HG02973 (cell line): Measurements from ENCODE around the gene NDRG3.

Source experiments
- ATAC-seq: cut with Tn5 transposase; IDR thresholded peaks from one replicate; pipeline ENCODE4 v1.9.1; 2021; ENCODE audit warnings: moderate library complexity; ENCODE audit not compliant: unreplicated experiment

Gene NDRG3

DNA sequence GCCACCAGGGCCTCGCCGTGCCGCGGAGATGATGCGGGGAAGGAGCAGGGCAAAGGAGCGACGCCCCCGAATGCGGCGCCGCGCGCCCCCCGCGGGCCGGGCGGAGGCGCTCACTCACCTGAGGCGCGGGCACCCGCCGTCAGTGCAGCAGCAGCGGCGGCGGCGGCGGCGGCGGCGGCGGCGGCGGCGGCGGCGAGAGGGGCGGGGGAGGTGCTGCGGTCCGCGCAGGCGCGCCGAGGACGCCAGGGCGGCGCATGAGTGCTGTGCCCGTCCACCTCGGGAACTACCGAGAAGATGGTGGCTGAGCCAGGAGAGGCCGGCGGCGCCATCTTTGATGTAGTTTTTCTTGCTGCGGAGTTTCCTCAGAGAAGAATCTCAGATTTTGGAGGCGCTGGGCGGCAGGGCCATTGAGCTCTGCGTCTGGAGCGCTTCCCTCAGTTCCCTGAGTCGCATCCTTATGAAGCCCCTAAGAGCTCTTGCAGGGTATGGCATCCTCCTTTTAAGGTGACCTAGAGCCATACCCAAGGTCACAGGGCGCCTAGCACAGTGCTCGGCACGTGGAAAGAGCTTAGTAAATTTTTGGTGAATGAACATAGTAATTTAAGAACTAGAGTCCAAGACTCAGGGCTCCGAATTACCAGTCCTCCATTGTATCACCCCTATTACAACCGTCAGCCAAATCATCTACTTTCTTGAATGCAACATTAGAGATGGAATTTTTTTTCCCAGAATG is at the start of gene NDRG3:
Gene NDRG3, minus strand, starts transcription at position 164 of the 733 bp plus-strand sequence. CDS start 24,355 bp downstream, outside the sequence.
- peak; percentile 88 for ATAC-seq

DNA sequence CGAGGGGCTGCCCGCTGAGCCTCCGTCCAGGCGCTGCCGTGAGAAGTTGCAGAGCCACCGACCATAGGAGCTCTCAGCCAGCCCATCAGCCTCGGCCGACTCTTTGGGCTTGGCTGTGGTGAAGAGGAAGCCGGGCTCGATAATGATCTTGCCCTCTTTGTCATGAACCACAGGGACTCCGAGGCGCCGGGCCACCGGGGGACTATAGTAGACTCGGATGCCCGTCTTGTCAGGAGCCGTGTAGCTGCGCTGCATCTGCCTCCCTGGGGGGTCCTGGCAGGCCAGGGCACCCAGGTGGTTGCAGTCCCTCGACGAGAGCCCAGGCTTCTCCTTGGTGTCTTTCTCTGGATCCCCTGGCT is 48.2 kb upstream of the NDRG3 start:
- ATAC-seq: no peak

- no peak for ATAC-seq
Measured at GRCh38 chr20:36793294-36794115, 47.6 kb upstream of the NDRG3 start.

DNA sequence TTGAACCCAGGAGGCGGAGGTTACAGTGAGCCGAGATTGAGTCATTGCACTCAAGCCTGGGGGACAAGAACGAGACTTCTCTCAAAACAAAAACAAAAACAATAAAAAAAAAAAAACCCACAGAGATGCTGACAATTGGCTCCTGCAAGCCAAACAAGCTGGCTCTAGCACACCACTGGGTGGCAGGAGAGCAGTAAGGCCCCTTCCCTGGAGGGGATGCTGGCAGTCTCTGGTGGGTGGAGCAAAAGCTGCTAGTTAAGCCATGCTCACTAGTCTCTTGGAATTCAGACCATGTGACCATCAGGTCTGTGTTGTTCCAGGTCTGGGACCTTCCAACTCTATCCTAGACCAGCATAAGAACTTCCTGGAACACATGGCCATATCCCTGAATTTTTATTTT is 46.5 kb upstream of the NDRG3 start:
- no peak for ATAC-seq

DNA sequence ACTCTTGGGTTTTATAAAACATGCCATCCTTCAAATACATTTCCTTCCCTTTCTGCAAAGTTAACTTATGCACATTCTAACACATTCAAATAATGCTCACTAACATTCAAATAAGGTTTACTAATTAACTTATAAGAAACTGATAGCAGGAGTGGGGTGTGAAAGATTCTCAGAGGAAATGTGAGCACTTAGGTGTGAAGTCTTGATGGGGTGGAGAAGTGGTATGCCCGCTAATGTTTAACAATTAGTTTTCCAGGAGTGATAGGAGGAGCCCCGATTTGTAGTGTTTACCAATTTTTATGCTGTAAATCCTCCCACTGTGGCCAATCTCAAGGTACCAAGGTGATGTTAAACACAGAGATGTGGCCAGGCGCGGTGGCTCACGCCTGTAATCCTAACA is 46.0 kb upstream of the NDRG3 start:
- ATAC-seq: no peak

- no peak for ATAC-seq
Measured at GRCh38 chr20:36786663-36787062, 40.8 kb upstream of the NDRG3 start.

DNA sequence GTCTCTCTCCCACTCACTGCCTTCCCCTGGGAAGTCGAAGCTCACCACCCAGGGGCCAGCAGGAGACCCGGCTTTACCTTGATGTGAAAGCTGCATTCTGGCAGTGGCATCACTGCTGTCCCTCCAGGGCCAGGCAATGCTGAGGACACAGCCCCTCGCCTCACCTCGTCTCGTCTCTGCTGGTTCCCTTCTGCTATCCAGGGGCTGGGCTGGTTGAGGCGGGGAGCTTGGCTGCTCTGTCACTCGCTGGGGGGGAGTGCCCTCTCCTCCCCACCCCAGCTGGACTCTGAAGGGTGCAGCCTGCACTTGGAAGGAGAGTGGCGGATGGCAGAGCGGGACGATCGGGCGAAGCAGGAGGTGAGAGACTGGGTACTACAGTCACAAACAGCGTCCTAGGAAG is 40.4 kb upstream of the NDRG3 start:
- ATAC-seq: no peak

DNA sequence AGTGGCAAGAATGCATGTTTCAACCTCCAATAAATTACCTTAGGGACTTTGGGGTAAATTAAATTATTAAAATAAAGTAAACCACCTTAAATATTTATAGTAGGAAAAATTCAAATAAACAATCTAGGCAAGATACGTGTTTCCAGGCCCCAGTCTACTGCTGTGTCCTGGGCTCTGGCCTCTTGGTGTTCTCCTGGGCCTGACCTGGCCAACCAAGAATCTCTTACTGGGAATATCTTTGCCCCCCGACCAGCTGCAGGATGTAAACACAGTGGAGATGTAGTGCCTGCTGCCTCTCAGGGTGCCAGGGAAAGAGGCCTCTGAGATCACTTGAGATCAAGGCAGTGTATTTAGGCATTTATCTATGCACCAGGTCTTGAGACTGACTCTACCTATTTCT is 39.4 kb upstream of the NDRG3 start:
- no peak for ATAC-seq

DNA sequence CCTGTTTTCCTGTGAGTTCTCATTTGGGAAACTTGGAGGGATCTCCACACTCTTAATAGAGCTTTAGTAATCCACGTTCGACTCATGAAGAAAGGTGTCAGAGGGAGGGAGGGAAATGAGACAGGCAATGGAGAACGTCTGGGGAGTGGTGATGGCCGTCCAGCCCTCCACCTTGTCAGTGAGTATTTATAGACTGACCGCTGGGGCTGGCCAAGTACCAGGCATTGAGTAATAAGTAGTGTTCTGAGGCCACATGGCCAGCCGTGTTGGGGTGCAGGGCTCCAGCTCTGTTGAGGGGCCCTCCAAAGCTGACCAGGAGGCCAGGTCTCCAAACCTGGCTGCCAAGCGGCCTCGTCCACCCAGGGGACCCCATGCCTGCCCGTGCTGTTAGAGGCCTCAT is 39.0 kb upstream of the NDRG3 start:
- no peak for ATAC-seq

- ATAC-seq: no peak
Measured at GRCh38 chr20:36784116-36784515, 38.2 kb upstream of the NDRG3 start.

- ATAC-seq: no peak
Measured at GRCh38 chr20:36779656-36780025, 33.8 kb upstream of the NDRG3 start.

- no peak for ATAC-seq
Measured at GRCh38 chr20:36778831-36779655, 33.2 kb upstream of the NDRG3 start.

DNA sequence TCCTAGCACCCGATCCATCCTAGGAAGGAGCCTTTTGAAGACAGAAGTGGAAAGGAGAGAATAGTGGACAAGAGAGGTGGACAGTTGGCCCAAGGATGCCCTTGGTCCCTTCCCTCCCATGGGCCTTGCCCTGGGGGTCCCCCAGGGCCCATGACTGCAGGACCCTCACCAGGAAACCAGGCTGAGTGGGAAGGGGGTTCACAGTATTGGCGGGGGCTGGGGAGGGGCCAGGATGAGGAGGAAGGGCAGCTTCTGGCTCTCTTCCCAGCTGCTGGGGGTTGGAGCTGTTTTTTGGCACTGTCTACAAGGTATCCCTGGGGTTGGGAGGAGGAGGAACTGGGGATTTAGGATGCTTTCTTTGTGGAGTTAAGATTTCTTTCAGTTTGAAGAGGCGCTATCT is 31.7 kb upstream of the NDRG3 start:
- no peak for ATAC-seq

DNA sequence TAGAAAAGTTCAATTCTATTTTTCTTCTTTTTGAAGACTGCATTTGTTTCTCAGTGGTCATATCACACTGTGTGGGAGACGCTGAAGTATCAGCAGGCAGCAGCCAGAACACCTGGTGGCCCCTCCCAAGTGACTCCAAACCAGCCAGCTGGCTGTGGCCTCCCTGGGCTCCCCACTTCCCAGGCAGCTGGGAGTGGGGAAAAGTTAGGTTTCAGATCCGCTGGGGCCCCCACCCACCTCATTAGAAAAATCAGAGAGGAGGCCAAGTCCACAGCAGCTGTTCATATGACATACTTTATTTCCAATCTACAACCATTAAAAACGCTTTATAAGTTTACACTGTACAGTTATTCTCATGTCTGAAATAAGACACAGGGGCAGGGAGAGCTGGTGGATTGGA is 31.3 kb upstream of the NDRG3 start:
- ATAC-seq: no peak

GRCh38 chr20:36775826-36776225 is 29.9 kb upstream of the NDRG3 start:
- no peak for ATAC-seq

DNA sequence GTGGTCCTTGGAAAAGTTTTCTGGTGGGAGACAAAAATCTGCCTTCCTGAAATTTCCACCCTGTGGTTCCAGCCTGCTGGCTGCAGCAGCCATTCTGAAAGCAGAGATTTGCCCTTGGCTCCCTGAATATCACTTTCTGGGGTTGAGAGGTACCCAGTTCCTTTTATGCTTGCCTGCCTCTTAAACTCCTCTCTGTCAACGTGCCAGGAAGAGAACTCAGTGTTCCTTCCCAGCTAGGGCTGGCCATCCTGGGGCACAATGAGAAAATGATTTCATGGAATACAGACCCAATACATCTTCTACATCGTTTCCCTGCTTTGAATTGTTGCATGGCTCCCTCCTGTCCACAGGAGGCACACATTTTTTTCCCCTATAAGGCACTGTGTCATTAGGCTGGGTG is 29.3 kb upstream of the NDRG3 start:
- no peak for ATAC-seq

GRCh38 chr20:36773597-36774390 is 27.9 kb upstream of the NDRG3 start, which contains the start of gene DSN1:
Gene DSN1 (minus strand): TSS chr20:36773763. CDS start chr20:36771458, 2,305 bp downstream.
- ATAC-seq: peak; percentile 53

DNA sequence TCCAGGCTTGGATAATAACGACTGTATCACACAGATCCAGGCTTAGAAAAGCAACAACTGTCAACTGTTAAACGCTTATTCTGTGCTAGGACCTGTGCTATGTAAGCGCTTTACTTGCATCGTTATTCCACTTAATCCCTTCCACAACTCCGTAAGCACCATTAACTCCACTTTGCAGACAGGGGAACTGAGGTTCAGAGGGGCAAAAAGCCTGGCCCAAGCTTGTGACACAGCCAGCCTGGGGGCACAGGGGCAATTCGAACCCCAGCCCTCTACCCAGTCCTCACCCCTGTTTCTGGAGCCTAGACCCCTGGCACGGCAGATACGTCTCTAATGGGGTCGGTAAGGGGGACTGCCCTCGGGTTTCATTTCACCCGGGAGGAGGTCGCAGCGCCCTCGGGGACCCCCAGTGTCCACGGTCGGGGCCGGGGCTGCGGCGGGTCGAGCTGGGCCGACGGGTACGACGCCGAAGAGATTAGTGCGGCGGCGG is 27.3 kb upstream of the NDRG3 start:
- peak; percentile 10 for ATAC-seq

DNA sequence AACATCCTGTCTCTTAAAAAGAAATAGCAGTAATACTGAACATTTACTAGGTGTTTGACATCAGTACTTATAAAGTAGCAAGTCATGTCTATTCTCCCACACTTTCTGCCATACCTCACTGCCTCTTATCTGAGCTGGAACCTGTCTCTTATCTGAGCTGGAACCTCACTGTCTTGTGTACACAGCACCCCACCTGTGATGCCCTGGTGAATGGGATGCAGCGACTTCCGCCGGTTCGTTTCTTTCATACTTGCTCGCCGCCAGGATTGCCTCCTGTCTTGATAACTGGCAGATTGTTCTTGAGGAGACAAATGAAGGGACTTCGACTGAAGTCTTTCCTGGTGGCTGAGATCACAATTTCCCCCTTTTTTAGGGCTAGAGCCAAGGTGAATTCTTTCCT is 24.8 kb upstream of the NDRG3 start:
- ATAC-seq: no peak

DNA sequence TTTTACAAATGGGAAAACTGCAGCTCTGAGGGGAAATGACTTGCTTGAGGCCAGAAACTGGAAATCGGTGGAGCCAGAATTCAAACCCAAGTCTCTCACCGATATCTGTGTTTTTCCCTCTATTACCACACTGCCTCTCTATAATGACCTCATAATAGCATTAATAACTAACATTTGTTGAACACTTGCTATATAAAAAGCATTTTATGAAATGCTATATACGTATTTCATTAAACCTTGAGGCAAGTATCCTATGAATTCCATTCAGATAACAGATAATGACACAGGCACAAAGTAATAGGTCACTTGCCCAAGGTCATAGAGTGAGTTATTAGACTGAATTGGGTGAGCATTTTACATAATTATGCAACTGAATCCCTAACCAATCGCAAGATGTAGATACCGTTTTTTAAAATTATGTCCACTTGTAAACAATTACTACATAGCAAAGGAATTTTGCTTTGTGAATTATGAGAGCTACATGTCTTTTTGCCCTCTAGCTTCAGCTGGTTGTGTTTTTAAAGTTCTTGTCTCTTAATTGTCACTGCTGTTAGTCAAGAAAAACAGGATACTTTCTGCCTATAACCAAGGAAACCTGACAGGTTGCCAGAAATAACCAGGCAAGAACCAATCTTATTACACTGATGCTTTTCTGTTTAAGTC is 23.0 kb upstream of the NDRG3 start:
- no peak for ATAC-seq
